BE2C (cell line): Measurements from ENCODE around the gene SAP30.

Source experiments
- DNase-seq: peaks from one replicate; pipeline ENCODE4 v3.0.0-alpha.2; 2020
- H3K27me3 ChIP-seq: fragments of 250-450 bp; sonication (Bioruptor Pico); 2 replicates; pipeline ENCODE4 v1.5.1; 2020; ENCODE audit warnings: mild to moderate bottlenecking
- H3K36me3 ChIP-seq: fragments of 250-450 bp; sonication (Bioruptor Pico); 2 replicates; pipeline ENCODE4 v1.5.1; 2020; ENCODE audit warnings: mild to moderate bottlenecking
- H3K4me1 ChIP-seq: fragments of 250-450 bp; sonication (Bioruptor Pico); 2 replicates; pipeline ENCODE4 v1.5.1; 2020
- H3K4me3 ChIP-seq: 2 replicates; pipeline ENCODE4 v1.5.1; 2011; ENCODE audit warnings: low read depth, low read length
- H3K9me3 ChIP-seq: fragments of 250-450 bp; sonication (Bioruptor Pico); 2 replicates; pipeline ENCODE4 v1.5.1; 2020
- CTCF ChIP-seq: IDR thresholded peaks from 2 replicates; pipeline ENCODE4 v1.5.1; 2012; ENCODE audit warnings: mild to moderate bottlenecking, low read depth, low read length

Gene SAP30

DNA sequence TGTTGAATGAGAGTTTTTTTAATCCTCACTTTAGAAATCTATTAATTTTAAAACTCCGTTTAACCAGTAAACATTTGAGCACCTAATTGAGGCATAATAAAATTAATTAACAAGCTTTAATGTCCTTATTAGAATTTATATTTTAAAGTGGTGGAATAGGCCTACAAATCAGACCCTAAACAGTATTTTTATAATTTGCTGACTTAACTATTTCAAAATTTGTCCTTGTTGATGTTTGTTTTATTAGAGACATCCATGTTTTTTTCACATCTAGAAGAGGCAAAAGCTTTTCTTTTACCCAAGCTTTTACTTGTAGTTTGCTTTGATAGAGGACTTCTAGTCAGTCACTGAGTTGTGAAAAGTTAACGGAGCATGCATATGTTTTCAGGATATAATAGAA lies 3.8 kb downstream of the SAP30 start:
- no peaks in the 10 kb centered on the region for H3K9me3 ChIP-seq
- H3K36me3 ChIP-seq, result peaks cover 36% of the 10 kb centered on the region
- no peak for TF ChIP-seq CTCF
- H3K4me3 ChIP-seq, result no peak overlapping the region
- no peaks in the 10 kb centered on the region for H3K27me3 ChIP-seq
- DNase-seq, result no peak
- H3K4me1 ChIP-seq, result no peaks in the 10 kb centered on the region

- H3K4me1 ChIP-seq, result no peaks in the 10 kb centered on the region
- no peaks in the 10 kb centered on the region for H3K27me3 ChIP-seq
- peaks cover 29% of the 10 kb centered on the region for H3K36me3 ChIP-seq
- no peaks in the 10 kb centered on the region for H3K9me3 ChIP-seq
- no peak for DNase-seq
- no peak for TF ChIP-seq CTCF
- H3K4me3 ChIP-seq, result no peak overlapping the region
These were observed 9.2 kb downstream of the SAP30 start for GRCh38 chr4:173379929-173380328.

DNA sequence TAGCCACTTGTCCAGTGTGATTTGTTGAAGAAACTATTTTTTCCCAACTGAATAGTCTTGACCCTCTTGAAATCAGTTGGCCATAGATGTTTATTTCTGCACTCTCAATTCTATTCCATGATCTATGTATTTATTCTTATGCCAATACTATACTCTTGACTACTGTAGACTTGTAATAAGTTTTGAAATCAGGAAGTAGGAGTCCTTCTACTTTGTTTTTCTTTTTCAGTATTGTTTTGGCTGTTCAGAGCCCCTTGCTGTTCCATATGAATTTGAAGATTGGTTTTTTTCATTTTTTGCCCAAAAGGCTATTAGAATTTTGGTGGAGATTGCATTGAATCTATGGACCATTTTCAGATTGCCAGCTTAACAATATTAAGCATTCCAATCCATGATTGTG lies 10.2 kb downstream of the SAP30 start:
- TF ChIP-seq CTCF, result no peak
- no peaks in the 10 kb centered on the region for H3K27me3 ChIP-seq
- H3K9me3 ChIP-seq, result no peaks in the 10 kb centered on the region
- no peaks in the 10 kb centered on the region; the same call in 1 of the 2 replicates for H3K4me1 ChIP-seq
- peaks cover 26% of the 10 kb centered on the region for H3K36me3 ChIP-seq
- H3K4me3 ChIP-seq, result no peak overlapping the region
- DNase-seq, result no peak

GRCh38 chr4:173381610-173382009 lies 10.9 kb downstream of the SAP30 start:
- Histone ChIP-seq H3K4me1 (no peaks in the 10 kb centered on the region; the same call in 1 of the 2 replicates), H3K9me3 (no peaks in the 10 kb centered on the region), H3K27me3 (no peaks in the 10 kb centered on the region), H3K36me3 (peaks cover 22% of the 10 kb centered on the region), H3K4me3 (no peak overlapping the region)
- TF ChIP-seq CTCF, result no peak
- DNase-seq, result no peak

- DNase-seq, result no peak
- Histone ChIP-seq H3K27me3 (no peaks in the 10 kb centered on the region), H3K9me3 (no peaks in the 10 kb centered on the region), H3K4me3 (no peak overlapping the region), H3K4me1 (no peaks in the 10 kb centered on the region; the same call in 1 of the 2 replicates), H3K36me3 (peaks cover 15% of the 10 kb centered on the region)
- no peak for TF ChIP-seq CTCF
These were observed 11.6 kb downstream of the SAP30 start for GRCh38 chr4:173382349-173382748.

DNA sequence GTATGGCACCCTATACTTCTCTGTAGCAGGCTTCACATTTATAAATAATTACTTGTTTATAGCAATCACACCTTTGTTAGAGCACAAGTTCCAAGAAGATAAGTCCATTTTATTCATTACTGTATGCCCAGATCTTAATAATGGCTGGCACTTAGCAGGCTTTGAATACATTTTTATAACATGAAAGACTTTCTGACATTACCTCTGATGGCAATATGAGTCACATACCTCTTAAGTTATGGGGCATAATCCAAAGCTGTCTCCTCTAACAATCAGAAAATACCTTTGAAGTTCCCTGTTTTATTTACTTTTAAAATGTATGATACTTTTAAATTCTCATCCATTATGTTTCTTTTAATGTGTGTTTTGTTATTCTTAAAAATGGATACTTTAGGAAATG lies 16.0 kb downstream of the SAP30 start:
- H3K4me3 ChIP-seq, result no peak overlapping the region
- peaks cover 3% of the 10 kb centered on the region; the same call in 1 of the 2 replicates for H3K36me3 ChIP-seq
- no peaks in the 10 kb centered on the region; the same call in 1 of the 2 replicates for H3K4me1 ChIP-seq
- DNase-seq, result no peak
- H3K27me3 ChIP-seq, result no peaks in the 10 kb centered on the region
- no peak for TF ChIP-seq CTCF
- H3K9me3 ChIP-seq, result no peaks in the 10 kb centered on the region
